Measurements from ENCODE around the gene COL8A2.
"Not testable (repeated sequence)": the region's sequence is repeated elsewhere in the genome, so short reads cannot be mapped to it uniquely, and the experiment has no call there.

Gene COL8A2

GRCh38 chr1:36125129-36125991, at the start of gene COL8A2:
TSS of gene COL8A2 (minus strand) at chr1:36125222. CDS start at chr1:36100242, 24,980 bp downstream.
- DNase-seq: no peak

GRCh38 chr1:36174713-36175112, 49.7 kb upstream of the COL8A2 start:
- no peak for DNase-seq

- no peak for DNase-seq
Measured at GRCh38 chr1:36172983-36173382, 48.0 kb upstream of the COL8A2 start.

GRCh38 chr1:36172017-36172747, 47.2 kb upstream of the COL8A2 start:
- DNase-seq: no peak

- no peak for DNase-seq
Measured at GRCh38 chr1:36170643-36171412, 45.8 kb upstream of the COL8A2 start.

- no peak for DNase-seq
Measured at GRCh38 chr1:36168514-36168913, 43.5 kb upstream of the COL8A2 start.

- DNase-seq: no peak
Measured at GRCh38 chr1:36166938-36167905, 42.2 kb upstream of the COL8A2 start.

GRCh38 chr1:36166136-36166535, 41.1 kb upstream of the COL8A2 start:
- no peak for DNase-seq

GRCh38 chr1:36165145-36165544, 40.1 kb upstream of the COL8A2 start:
- DNase-seq: no peak

GRCh38 chr1:36164361-36164760, 39.3 kb upstream of the COL8A2 start:
- no peak for DNase-seq

- no peak for DNase-seq
Measured at GRCh38 chr1:36163426-36163825, 38.4 kb upstream of the COL8A2 start.

GRCh38 chr1:36162680-36163239, 37.7 kb upstream of the COL8A2 start:
- no peak for DNase-seq

GRCh38 chr1:36161641-36162531, 36.9 kb upstream of the COL8A2 start:
- DNase-seq: no peak

- DNase-seq: no peak
Measured at GRCh38 chr1:36160949-36161485, 36.0 kb upstream of the COL8A2 start.

- no peak for DNase-seq
Measured at GRCh38 chr1:36160388-36160948, 35.4 kb upstream of the COL8A2 start.

GRCh38 chr1:36159614-36160387, 34.8 kb upstream of the COL8A2 start:
- DNase-seq: no peak

GRCh38 chr1:36158827-36159252, 33.8 kb upstream of the COL8A2 start:
- not testable (repeated sequence) for DNase-seq

- no peak for DNase-seq
Measured at GRCh38 chr1:36157973-36158826, 33.2 kb upstream of the COL8A2 start.
